GM12801 (cell line): ENCODE measurements around the gene CIZ1.

Experiments used
- CTCF ChIP-seq: IDR thresholded peaks from one replicate; pipeline ENCODE4 v1.5.1; 2011; ENCODE audit warnings: control low read depth; ENCODE audit not compliant: insufficient read length; ENCODE audit errors: extremely low read depth

Gene CIZ1

GRCh38 chr9:128178806-128179431, 12.5 kb downstream of the CIZ1 start:
- TF ChIP-seq CTCF = no peak

GRCh38 chr9:128175726-128176125, 15.6 kb downstream of the CIZ1 start:
- TF ChIP-seq CTCF = no peak

GRCh38 chr9:128175102-128175563, 16.2 kb downstream of the CIZ1 start:
- TF ChIP-seq CTCF = no peak

GRCh38 chr9:128174062-128174461, 17.3 kb downstream of the CIZ1 start:
- TF ChIP-seq CTCF = no peak

GRCh38 chr9:128169925-128170324, 21.4 kb downstream of the CIZ1 start:
- no peak for TF ChIP-seq CTCF

- TF ChIP-seq CTCF = no peak
Observed at GRCh38 chr9:128169492-128169891, 21.9 kb downstream of the CIZ1 start.

GRCh38 chr9:128168731-128169308, 22.6 kb downstream of the CIZ1 start:
- no peak for TF ChIP-seq CTCF
